NT2/D1 (cell line): ENCODE results near the gene KIF27.

Experiments used
- SUZ12 ChIP-seq: IDR thresholded peaks from 2 replicates; pipeline ENCODE4 v1.6.1; 2011; ENCODE audit not compliant: insufficient read length, insufficient read depth; ENCODE audit errors: extremely low read depth
- YY1 ChIP-seq: IDR thresholded peaks from 2 replicates; pipeline ENCODE4 v1.6.1; 2011; ENCODE audit not compliant: insufficient read length, insufficient read depth
- ZNF274 ChIP-seq: IDR thresholded peaks from 2 replicates; pipeline ENCODE4 v1.6.1; 2011; ENCODE audit warnings: mild to moderate bottlenecking, low read depth, low read length

DNA sequence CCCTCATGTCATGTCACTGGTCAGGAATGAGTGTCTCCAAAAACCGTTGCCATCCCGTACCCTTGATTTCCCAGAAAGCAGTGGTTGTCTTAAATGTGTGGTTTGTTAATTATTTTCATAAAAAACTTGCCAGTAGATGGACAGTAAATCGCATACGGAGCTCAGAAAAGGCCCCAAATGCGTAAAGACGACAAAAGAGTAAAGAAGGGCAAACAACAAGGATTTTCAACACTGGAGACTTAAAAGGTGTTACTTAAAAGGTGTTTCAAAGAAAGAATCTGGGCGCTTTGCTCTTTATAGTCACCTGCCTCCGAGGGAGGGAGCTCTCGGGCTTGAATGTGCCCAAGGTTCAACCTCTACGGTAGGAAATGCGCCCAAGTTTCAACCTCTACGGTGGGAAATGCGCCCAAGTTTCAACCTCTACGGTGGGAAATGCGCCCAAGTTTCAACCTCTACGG lies 734 bp downstream of the KIF27 start:
- TF ChIP-seq YY1 = no peak
- no peak for TF ChIP-seq ZNF274
- no peak for TF ChIP-seq SUZ12
